Esophagus muscularis mucosa (tissue), 4 donors: ENCODE data around the gene FREM1. TPM values are rescaled to one million over a fixed set of nuclear protein-coding genes. Genes with fewer than 3 reads are reported as not detected.

ENCODE experiments used
- DNase-seq: peaks from one replicate; pipeline ENCODE4 v3.0.0-alpha.2; 2017; ENCODE audit errors: extremely low spot score
- H3K27ac ChIP-seq, 4 donors: fragments of 200-600 bp; sonication (generic); replicated peaks in 1 of 4; 1 replicate in 3 of 4; 2 replicates in 1 of 4; pipeline ENCODE4 v1.5.1; 2016 to 2019; ENCODE audit warnings: mild to moderate bottlenecking in 1 of 4
- H3K27me3 ChIP-seq, 4 donors: fragments of 200-600 bp; sonication (generic); one replicate each; pipeline versions ENCODE4 v1.5.1 to v1.6.0; 2016 to 2019
- H3K36me3 ChIP-seq, 4 donors: fragments of 200-600 bp; sonication (generic); one replicate each; pipeline ENCODE4 v1.5.1; 2016 to 2019
- H3K4me1 ChIP-seq, 4 donors: fragments of 200-600 bp; sonication (generic); one replicate each; pipeline ENCODE4 v1.5.1; 2016 to 2019
- H3K4me3 ChIP-seq, 4 donors: fragments of 200-600 bp; sonication (generic); 1 replicate in 2 of 4; 2 replicates in 2 of 4; pipeline ENCODE4 v1.5.1; 2016 to 2019; ENCODE audit warnings: mild to moderate bottlenecking in 4 of 4, moderate library complexity in 1 of 4
- H3K9me3 ChIP-seq, 4 donors: fragments of 200-600 bp; sonication (generic); 1 replicate in 3 of 4; 2 replicates in 1 of 4; pipeline ENCODE4 v1.5.1; 2016 to 2019
- EP300 ChIP-seq: sonication (generic); formaldehyde crosslinking; IDR thresholded peaks from one replicate; pipeline ENCODE4 v1.6.1; 2017; ENCODE audit warnings: antibody characterized with exemption
- POLR2A ChIP-seq: fragments of 450-650 bp; IDR thresholded peaks from one replicate; pipeline ENCODE4 v1.6.1; 2017; ENCODE audit warnings: antibody characterized with exemption, moderate library complexity, mild to moderate bottlenecking, low read depth
- POLR2AphosphoS5 ChIP-seq, 2 donors: sonication (generic); formaldehyde crosslinking; IDR thresholded peaks; one replicate each; pipeline ENCODE4 v1.6.1; 2017; ENCODE audit warnings: antibody characterized with exemption in 2 of 2
- WGBS: methylation state at CpG from one replicate; pipeline ENCODE4 v1.1.5; 2018; 5-methylcytosine and 5-hydroxymethylcytosine counted together
- intact Hi-C: fragments of 100-400 bp; cut with DNase I; formaldehyde crosslinking; loops from one replicate; pipeline ENCODE4 v1.15.1; 2023
- total RNA-seq, 4 donors: library from RNA; depleted of rRNA; stranded (reverse); fragments of >200 nt; gene quantifications; one replicate each; pipeline versions ENCODE4 v1.1.0 to v1.2.1, GENCODE V29; 2016
- TF ChIP-seq, protein P1 (sequence below), 3 experiments: fragments of 200-600 bp in 2 of 3; fragments of 450-650 bp in 1 of 3; sonication (generic) in 2 of 3; IDR thresholded peaks; one replicate each; pipeline ENCODE4 v1.5.1; 2017 to 2019; ENCODE audit warnings: antibody characterized with exemption in 3 of 3, mild to moderate bottlenecking in 2 of 3, moderate library complexity in 1 of 3

FREM1 gene
- total RNA-seq, 4 donors from 2014 or later = 0.58 to 3.5 (median 1.9) TPM

DNA sequence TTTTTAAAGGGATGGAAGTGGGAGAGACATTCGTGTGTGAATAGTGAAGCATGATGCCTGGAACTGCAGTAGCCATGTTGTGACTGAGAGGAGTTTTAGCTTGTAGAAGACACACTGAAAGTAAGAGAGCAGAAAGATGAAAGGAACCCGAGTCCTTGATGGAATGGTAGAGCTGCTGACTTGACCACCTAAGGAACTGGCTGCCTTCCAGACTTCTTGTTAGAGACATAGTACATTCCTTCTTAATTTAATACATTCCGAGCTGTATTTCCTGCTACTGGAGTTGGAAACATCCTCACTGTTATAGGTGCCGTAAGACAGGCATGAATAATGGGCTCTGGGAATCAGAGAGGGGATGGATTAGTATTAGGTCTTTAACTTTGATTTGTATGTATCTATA, 195.1 kb downstream of the FREM1 start:
- DNase-seq = no peak
- Histone ChIP-seq H3K4me1 (no peaks in the 10 kb centered on the region), H3K4me3 (no peak overlapping the region), H3K27ac (no peak overlapping the region), H3K27me3 (peaks cover 0 to 2% (median 0%) of the 10 kb centered on the region in 4 donors), H3K9me3 (peaks cover 0 to 4% (median 0%) of the 10 kb centered on the region in 4 donors), H3K36me3 (no peaks in the 10 kb centered on the region)
- intact Hi-C loops = no loop called here
- TF ChIP-seq POLR2AphosphoS5 (IDR thresholded peaks at IDR 0.05) (no peak), EP300 (no peak), POLR2A (no peak)
- TF ChIP-seq, protein P1, sequence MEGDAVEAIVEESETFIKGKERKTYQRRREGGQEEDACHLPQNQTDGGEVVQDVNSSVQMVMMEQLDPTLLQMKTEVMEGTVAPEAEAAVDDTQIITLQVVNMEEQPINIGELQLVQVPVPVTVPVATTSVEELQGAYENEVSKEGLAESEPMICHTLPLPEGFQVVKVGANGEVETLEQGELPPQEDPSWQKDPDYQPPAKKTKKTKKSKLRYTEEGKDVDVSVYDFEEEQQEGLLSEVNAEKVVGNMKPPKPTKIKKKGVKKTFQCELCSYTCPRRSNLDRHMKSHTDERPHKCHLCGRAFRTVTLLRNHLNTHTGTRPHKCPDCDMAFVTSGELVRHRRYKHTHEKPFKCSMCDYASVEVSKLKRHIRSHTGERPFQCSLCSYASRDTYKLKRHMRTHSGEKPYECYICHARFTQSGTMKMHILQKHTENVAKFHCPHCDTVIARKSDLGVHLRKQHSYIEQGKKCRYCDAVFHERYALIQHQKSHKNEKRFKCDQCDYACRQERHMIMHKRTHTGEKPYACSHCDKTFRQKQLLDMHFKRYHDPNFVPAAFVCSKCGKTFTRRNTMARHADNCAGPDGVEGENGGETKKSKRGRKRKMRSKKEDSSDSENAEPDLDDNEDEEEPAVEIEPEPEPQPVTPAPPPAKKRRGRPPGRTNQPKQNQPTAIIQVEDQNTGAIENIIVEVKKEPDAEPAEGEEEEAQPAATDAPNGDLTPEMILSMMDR (IDR thresholded peaks at IDR 0.05) = no peak
- WGBS = 59% methylated on average over 4 of the region's 4 CpGs

GRCh38 chr9:14713187-14713767, 197.0 kb downstream of the FREM1 start:
- Histone ChIP-seq H3K27me3 (no peaks in the 10 kb centered on the region), H3K4me1 (no peaks in the 10 kb centered on the region), H3K9me3 (peaks cover 0 to 6% (median 0%) of the 10 kb centered on the region in 4 donors), H3K4me3 (no peak overlapping the region), H3K36me3 (no peaks in the 10 kb centered on the region), H3K27ac (no peak overlapping the region)
- no peak for DNase-seq
- intact Hi-C loops = no loop called here
- TF ChIP-seq, protein P1 (IDR thresholded peaks at IDR 0.05) = no peak
- TF ChIP-seq EP300 = no peak
- TF ChIP-seq POLR2AphosphoS5 (IDR thresholded peaks at IDR 0.05) = no peak
- no peak for TF ChIP-seq POLR2A
- WGBS = 89% methylated on average over 3 of the region's 3 CpGs

- no peaks in the 10 kb centered on the region for H3K27me3 ChIP-seq
- no peak for DNase-seq
- TF ChIP-seq POLR2A (no peak), POLR2AphosphoS5 (IDR thresholded peaks at IDR 0.05) (no peak), EP300 (no peak)
- TF ChIP-seq, protein P1 (IDR thresholded peaks at IDR 0.05) = no peak
- H3K9me3 ChIP-seq = peaks cover 0 to 14% (median 5%) of the 10 kb centered on the region in 4 donors
- intact Hi-C loops = no loop called here
- no peak overlapping the region for H3K27ac ChIP-seq
- no peak overlapping the region for H3K4me3 ChIP-seq
- H3K4me1 ChIP-seq = no peaks in the 10 kb centered on the region
- H3K36me3 ChIP-seq = no peaks in the 10 kb centered on the region
Measured at GRCh38 chr9:14710804-14711203, 199.4 kb downstream of the FREM1 start.

- no peaks in the 10 kb centered on the region for H3K4me1 ChIP-seq
- TF ChIP-seq, protein P1 (IDR thresholded peaks at IDR 0.05) = no peak
- TF ChIP-seq POLR2AphosphoS5 (IDR thresholded peaks at IDR 0.05) (no peak), POLR2A (no peak), EP300 (no peak)
- intact Hi-C loops = no loop called here
- no peaks in the 10 kb centered on the region for H3K36me3 ChIP-seq
- H3K4me3 ChIP-seq = no peak overlapping the region
- WGBS = 89% methylated on average over 5 of the region's 5 CpGs
- no peak for DNase-seq
- peaks cover 0 to 30% (median 22%) of the 10 kb centered on the region in 4 donors for H3K9me3 ChIP-seq
- no peaks in the 10 kb centered on the region for H3K27me3 ChIP-seq
- H3K27ac ChIP-seq = no peak overlapping the region
Measured at GRCh38 chr9:14706530-14707140, 203.6 kb downstream of the FREM1 start.

GRCh38 chr9:14705079-14705478, 205.1 kb downstream of the FREM1 start:
- intact Hi-C loops = no loop called here
- no peaks in the 10 kb centered on the region for H3K27me3 ChIP-seq
- no peak overlapping the region for H3K27ac ChIP-seq
- H3K36me3 ChIP-seq = no peaks in the 10 kb centered on the region
- TF ChIP-seq POLR2AphosphoS5 (IDR thresholded peaks at IDR 0.05) = no peak
- DNase-seq = no peak
- peaks cover 0 to 27% (median 22%) of the 10 kb centered on the region in 4 donors for H3K9me3 ChIP-seq
- no peak overlapping the region for H3K4me3 ChIP-seq
- H3K4me1 ChIP-seq = no peaks in the 10 kb centered on the region
